Measurements from ENCODE around the gene FXYD7. TPM values are rescaled to one million over a fixed set of nuclear protein-coding genes. Genes with fewer than 3 reads are reported as not detected.

FXYD7 gene
- total RNA-seq, 2 experiments from 2014 or later: 0.50 to 6.1 TPM

DNA sequence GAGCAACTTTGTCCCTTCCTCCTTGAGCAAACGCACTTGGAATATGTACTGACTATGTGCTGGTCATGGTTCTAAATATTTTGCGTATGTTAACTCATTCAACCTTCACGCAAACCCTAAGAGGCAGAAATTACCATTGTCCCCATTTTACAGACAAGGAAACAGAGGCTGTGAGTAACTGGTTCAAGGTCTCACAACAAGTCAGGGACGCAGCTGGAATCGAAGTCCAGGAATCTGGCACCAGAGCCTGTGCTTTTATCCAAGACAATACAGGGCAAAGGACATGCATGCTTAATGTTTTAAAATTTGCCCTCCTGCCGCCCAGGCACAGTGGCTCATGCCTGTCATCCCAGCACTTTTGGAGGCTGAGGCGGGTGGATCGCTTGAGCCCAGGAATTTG, 16.6 kb downstream of the FXYD7 start:
- peaks cover 13% of the 10 kb centered on the region for H3K4me1 ChIP-seq (ENCODE audit: insufficient read depth, low read length, poor library complexity, severe bottlenecking)

DNA sequence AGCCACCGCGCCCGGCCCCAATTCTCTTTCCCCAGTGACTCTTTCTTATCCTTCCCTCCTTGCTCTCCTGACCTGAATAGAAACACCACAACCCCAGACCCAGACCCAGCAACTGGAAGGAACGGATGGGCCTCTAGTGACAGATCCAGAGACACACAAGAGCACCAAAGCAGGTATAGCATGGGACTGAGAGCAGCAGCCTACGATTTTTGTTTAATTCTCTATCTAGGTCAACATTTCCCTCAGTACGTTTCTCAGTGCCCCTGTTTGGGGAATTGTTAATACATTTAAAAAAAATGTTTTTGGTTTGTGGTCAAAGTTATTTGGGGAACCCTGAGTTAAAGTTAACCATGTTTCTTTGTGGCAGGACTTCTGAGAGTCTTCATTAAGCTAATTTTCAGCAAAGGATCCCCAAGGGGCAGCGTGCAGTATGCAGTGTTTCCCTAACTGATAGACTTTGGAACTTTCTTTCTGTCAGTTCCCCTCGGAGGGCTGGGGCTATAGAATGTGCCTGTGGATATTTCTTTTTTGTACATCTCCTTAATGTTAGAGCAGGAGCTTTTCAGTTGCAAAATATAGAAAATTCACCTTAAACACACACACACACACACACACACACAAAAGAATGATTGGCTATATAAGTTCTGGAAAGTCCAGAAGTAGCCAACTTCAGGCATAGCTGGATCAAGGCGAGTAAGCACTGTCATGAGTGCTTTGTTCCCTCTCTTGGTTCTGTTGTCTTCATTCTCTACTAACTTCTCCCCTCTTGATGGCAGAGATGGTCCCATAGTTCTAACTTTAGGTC, 17.8 kb downstream of the FXYD7 start:
- no peak overlapping the region for H3K4me2 ChIP-seq (ENCODE audit: low read length)
- H3K27ac ChIP-seq (ENCODE audit: low read depth, low read length, poor library complexity, severe bottlenecking): no peak overlapping the region
- ChIA-PET CTCF (ENCODE audit: unreplicated experiment) (no interaction called here), POLR2A (interaction anchor here (1.0 kb wide), 1 partner anchor 14 kb away, joined by 5 read pairs; no protein-coding TSS in a partner anchor)
- H3K9me3 ChIP-seq (ENCODE audit: low read length): peaks cover 14% of the 10 kb centered on the region; the same call in 1 of the 2 replicates
- TF ChIP-seq EZH2phosphoT487 (IDR thresholded peaks at IDR 0.05; ENCODE audit: borderline replicate concordance, low read depth, low read length): no peak
- TF ChIP-seq, protein P1, sequence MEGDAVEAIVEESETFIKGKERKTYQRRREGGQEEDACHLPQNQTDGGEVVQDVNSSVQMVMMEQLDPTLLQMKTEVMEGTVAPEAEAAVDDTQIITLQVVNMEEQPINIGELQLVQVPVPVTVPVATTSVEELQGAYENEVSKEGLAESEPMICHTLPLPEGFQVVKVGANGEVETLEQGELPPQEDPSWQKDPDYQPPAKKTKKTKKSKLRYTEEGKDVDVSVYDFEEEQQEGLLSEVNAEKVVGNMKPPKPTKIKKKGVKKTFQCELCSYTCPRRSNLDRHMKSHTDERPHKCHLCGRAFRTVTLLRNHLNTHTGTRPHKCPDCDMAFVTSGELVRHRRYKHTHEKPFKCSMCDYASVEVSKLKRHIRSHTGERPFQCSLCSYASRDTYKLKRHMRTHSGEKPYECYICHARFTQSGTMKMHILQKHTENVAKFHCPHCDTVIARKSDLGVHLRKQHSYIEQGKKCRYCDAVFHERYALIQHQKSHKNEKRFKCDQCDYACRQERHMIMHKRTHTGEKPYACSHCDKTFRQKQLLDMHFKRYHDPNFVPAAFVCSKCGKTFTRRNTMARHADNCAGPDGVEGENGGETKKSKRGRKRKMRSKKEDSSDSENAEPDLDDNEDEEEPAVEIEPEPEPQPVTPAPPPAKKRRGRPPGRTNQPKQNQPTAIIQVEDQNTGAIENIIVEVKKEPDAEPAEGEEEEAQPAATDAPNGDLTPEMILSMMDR (conservative IDR thresholded peaks at IDR 0.05; ENCODE audit: low read length): no peak
- intact Hi-C loops (cut with micrococcal nuclease; ENCODE audit: unreplicated experiment): no loop called here
- no peaks in the 10 kb centered on the region for H3K9me2 ChIP-seq (ENCODE audit: insufficient read depth, low read length)
- H3K36me3 ChIP-seq (ENCODE audit: insufficient read depth, low read length): peaks cover 93% of the 10 kb centered on the region
- peaks cover 11% of the 10 kb centered on the region for H3K4me1 ChIP-seq (ENCODE audit: insufficient read depth, low read length, poor library complexity, severe bottlenecking)
- DNase-seq (ENCODE audit: low spot score): no peak
- no peak overlapping the region for H2AFZ ChIP-seq (ENCODE audit: low read length)
- peaks cover 12% of the 10 kb centered on the region; the same call in 1 of the 2 replicates for H3K79me2 ChIP-seq (ENCODE audit: insufficient read depth, low read depth, low read length)
- no peak overlapping the region for H3K4me3 ChIP-seq (ENCODE audit: low read depth, low read length, poor library complexity, severe bottlenecking)
- no peaks in the 10 kb centered on the region for H4K20me1 ChIP-seq (ENCODE audit: insufficient read depth, low read length)
- BruUV-seq (replicated peaks): no TSS peak

More for the DNA sequence above, 16.6 kb downstream of the FXYD7 start:
- no peak overlapping the region for H3K4me3 ChIP-seq (ENCODE audit: low read depth, low read length, poor library complexity, severe bottlenecking)
- POLR2A ChIA-PET: interaction anchor here (1.0 kb wide), 1 partner anchor 16 kb away, joined by 5 read pairs; no protein-coding TSS in a partner anchor
- TF ChIP-seq, protein P1 (conservative IDR thresholded peaks at IDR 0.05; ENCODE audit: low read length): no peak
- no peak for TF ChIP-seq EZH2phosphoT487 (IDR thresholded peaks at IDR 0.05; ENCODE audit: borderline replicate concordance, low read depth, low read length)
- H3K9me2 ChIP-seq (ENCODE audit: insufficient read depth, low read length): no peaks in the 10 kb centered on the region
- no TSS peak for BruUV-seq (replicated peaks)
- H3K9me3 ChIP-seq (ENCODE audit: low read length): 0 out of 2 replicates have a peak, but pooled peaks cover 3% of the 10 kb centered on the region
- no peak for DNase-seq (ENCODE audit: low spot score)
- intact Hi-C loops (cut with micrococcal nuclease; ENCODE audit: unreplicated experiment): no loop called here
- no peak overlapping the region for H2AFZ ChIP-seq (ENCODE audit: low read length)
- no peak overlapping the region for H3K27ac ChIP-seq (ENCODE audit: low read depth, low read length, poor library complexity, severe bottlenecking)
- CTCF ChIA-PET (ENCODE audit: unreplicated experiment): no interaction called here
- H3K36me3 ChIP-seq (ENCODE audit: insufficient read depth, low read length): peaks cover 81% of the 10 kb centered on the region
- no peak overlapping the region for H3K4me2 ChIP-seq (ENCODE audit: low read length)
- no peaks in the 10 kb centered on the region for H4K20me1 ChIP-seq (ENCODE audit: insufficient read depth, low read length)
- H3K79me2 ChIP-seq (ENCODE audit: insufficient read depth, low read depth, low read length): peaks cover 17% of the 10 kb centered on the region; the same call in 1 of the 2 replicates

DNA sequence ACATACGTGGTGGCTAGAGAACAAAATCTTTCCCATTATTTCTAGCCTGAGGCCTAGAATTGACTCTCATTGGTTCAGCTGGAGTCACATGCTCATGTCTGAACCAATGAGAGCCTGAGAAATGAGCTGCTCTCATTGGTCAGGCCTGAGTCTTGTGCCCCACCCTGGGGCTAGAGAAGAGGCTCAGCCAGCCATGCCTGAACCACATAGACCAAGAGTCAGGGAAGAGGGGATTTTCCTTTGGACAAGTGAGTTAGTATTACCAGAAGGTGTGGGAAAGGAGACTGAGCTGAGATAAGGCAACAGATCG, 18.3 kb downstream of the FXYD7 start:
- POLR2A ChIA-PET: no interaction called here
- peaks cover 99% of the 10 kb centered on the region for H3K36me3 ChIP-seq (ENCODE audit: insufficient read depth, low read length)
- H3K9me2 ChIP-seq (ENCODE audit: insufficient read depth, low read length): no peaks in the 10 kb centered on the region
- peaks cover 6% of the 10 kb centered on the region; the same call in 1 of the 2 replicates for H3K79me2 ChIP-seq (ENCODE audit: insufficient read depth, low read depth, low read length)
- peaks cover 19% of the 10 kb centered on the region; the same call in 1 of the 2 replicates for H3K9me3 ChIP-seq (ENCODE audit: low read length)
- H3K4me3 ChIP-seq (ENCODE audit: low read depth, low read length, poor library complexity, severe bottlenecking): no peak overlapping the region
- H2AFZ ChIP-seq (ENCODE audit: low read length): no peak overlapping the region
- TF ChIP-seq, protein P1 (conservative IDR thresholded peaks at IDR 0.05; ENCODE audit: low read length): no peak
- CTCF ChIA-PET (ENCODE audit: unreplicated experiment): no interaction called here
- H3K4me1 ChIP-seq (ENCODE audit: insufficient read depth, low read length, poor library complexity, severe bottlenecking): peaks cover 5% of the 10 kb centered on the region
- no TSS peak for BruUV-seq (replicated peaks)
- no peak for DNase-seq (ENCODE audit: low spot score)
- H4K20me1 ChIP-seq (ENCODE audit: insufficient read depth, low read length): no peaks in the 10 kb centered on the region
- no peak overlapping the region for H3K4me2 ChIP-seq (ENCODE audit: low read length)
- intact Hi-C loops (cut with micrococcal nuclease; ENCODE audit: unreplicated experiment): no loop called here
- no peak overlapping the region for H3K27ac ChIP-seq (ENCODE audit: low read depth, low read length, poor library complexity, severe bottlenecking)

All from OCI-LY7 (cell line).